ENCODE data around the gene ZBTB21. TPM values are rescaled to one million over a fixed set of nuclear protein-coding genes. Genes with fewer than 3 reads are reported as not detected.

ZBTB21 gene
- 10 to 100 TPM; 34.1 to 37.8 TPM for total RNA-seq

- ChIA-PET CTCF (interaction anchor here (0.8 to 1.1 kb wide), 2 partner anchors 98 to 131 kb away, joined by 3 to 4 read pairs; partner anchors contain the start of gene PRDM15), POLR2A (interaction anchor here (0.8 to 1.8 kb wide), 5 partner anchors 53 to 225 kb away, joined by 3 to 6 read pairs (median 4); partner anchors contain the start of gene PRDM15)
Observed at GRCh38 chr21:42009831-42010506, at the start of gene ZBTB21. TSS of gene ZBTB21 (minus strand) at chr21:42010360. CDS start at chr21:41994095, 16,265 bp downstream.

- ChIA-PET POLR2A (no interaction called here), CTCF (no interaction called here)
Observed at GRCh38 chr21:42059721-42060120, 49.6 kb upstream of the ZBTB21 start.

GRCh38 chr21:42059141-42059540 lies 49.0 kb upstream of the ZBTB21 start:
- CTCF ChIA-PET, result no interaction called here
- POLR2A ChIA-PET, result no interaction called here

DNA sequence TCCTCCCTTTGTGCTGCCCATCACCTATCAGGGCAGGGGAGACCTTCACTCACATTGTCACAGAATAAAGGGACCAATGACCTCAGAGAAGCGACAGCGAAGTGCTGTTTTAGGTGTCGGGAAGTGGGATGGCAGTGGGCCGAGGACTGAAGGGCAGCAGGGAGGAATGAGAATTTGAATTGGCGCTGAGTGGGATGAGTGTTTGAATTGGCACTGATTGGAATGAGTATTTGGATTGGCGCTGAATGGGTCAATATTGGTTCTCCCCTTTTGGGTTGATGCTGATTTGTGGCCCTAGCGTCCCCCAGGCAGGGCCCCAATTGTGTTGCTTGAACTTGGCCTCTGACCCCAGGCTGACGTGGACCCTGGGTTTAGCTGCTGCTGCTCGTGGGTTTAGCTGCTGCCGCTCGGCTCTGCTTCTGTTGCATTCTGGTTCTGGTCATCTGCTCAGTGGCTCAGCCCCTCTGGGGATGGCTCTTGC lies 48.5 kb upstream of the ZBTB21 start:
- ChIA-PET CTCF (no interaction called here), POLR2A (no interaction called here)

DNA sequence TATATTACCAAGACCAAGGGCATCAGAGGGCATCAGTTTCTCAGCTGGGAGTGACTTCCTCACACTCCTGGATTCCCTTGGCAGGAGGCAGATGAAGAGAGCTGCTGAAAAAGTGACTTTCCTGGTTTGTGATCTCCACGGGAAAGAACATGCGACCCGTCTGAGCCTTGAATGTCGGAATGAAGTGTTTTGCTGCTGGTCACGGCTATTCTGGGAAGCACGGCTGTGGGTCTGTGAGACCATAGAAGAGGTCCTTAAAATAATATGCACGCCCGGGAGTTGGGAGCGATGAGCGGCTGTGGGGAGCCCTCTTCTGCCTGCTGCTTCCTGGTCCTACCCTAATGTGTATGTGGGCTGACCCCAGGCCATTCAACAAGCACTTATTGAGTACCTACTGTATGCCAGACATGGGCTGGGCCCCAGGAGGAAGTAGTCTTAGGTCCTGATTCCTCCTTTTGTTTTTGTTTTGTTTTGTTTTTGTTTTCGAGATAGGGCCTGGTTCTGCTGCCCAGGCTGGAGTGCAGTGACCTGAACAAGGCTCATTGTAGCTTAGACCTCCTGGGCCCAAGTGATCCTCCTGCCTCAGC lies 47.8 kb upstream of the ZBTB21 start:
- POLR2A ChIA-PET, result no interaction called here

DNA sequence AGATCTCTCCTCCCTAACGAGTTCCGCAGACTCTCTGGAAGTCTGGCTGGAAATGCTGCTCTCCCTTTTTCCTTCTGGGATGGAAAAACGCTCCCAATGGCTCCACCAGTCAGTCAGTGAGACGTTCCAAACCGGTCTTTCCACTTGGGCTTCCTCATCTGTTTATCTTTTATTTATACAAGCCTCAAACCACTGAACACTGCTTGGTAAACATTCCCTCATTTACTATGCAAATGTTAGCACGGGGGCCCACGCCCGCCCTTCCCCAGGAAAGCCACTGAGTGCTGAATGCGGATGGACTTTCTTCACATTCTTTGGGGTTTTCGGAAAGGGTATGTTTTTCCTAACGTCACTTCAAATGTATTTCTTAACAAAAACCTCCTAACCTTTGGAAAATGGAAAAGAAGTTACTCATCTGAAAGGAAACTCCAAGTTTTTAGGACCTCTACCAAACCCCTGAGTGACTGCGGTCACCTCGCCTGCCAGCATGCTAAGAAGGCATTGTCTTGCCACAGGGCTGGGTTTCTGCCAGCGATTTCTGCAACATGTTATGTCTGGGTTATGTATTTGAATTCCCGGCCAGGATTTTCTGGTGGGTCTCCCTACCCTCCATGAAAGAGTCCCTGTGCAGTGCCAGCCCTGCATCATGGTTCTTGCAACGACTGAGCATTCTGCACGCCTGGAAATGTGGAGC lies 47.0 kb upstream of the ZBTB21 start:
- ChIA-PET CTCF (no interaction called here), POLR2A (no interaction called here)

More for the DNA sequence above, 47.8 kb upstream of the ZBTB21 start:
- CTCF ChIA-PET, result no interaction called here

- POLR2A ChIA-PET, result no interaction called here
- CTCF ChIA-PET, result no interaction called here
Observed at GRCh38 chr21:42056468-42056867, 46.3 kb upstream of the ZBTB21 start.

DNA sequence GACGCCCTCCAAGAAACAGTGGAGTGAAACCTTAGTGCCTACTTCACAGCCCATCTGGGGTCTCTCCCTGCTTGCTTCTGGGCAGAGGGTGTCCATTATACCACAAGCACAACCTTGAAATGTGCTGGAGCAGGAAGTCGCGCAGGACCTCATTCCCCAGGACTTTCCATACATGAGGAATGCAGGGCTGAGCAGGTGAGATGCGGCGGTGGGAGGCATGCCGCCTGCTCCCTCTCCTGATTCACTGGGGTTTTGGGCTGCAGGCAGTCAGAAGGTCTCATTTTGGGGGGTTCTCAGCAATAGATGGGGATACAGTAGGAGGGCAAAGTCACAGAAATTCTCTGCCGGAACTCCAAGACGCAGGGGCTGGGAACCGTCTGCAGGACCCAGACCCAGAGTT lies 45.3 kb upstream of the ZBTB21 start:
- CTCF ChIA-PET, result no interaction called here
- POLR2A ChIA-PET, result no interaction called here

DNA sequence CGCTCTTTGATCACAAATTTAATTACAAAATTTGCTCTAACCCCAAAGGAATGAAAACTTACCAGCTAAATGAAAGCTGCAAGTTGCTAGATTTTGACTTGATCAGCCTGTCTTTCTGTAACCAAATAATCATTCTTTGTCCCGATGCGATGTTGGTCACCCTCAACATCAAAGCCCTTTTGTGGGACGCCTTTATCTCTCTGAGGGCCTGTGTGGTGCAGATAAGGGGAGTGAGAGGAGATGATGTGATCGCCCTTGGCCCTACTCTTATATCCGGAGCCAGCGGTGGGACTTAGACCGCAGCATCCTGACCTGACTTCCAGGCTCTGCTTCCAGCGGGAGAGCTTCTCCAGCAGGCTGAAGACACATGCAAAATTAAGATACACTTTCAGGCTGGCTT lies 41.6 kb upstream of the ZBTB21 start:
- ChIA-PET POLR2A (no interaction called here), CTCF (no interaction called here)

- CTCF ChIA-PET, result interaction anchor here (1.3 kb wide), 1 partner anchor 10 kb away, joined by 3 read pairs; no protein-coding TSS in a partner anchor
- POLR2A ChIA-PET, result interaction anchor here (0.7 kb wide), 1 partner anchor 206 kb away, joined by 3 read pairs; no protein-coding TSS in a partner anchor
Observed at GRCh38 chr21:42049578-42050430, 39.6 kb upstream of the ZBTB21 start.

DNA sequence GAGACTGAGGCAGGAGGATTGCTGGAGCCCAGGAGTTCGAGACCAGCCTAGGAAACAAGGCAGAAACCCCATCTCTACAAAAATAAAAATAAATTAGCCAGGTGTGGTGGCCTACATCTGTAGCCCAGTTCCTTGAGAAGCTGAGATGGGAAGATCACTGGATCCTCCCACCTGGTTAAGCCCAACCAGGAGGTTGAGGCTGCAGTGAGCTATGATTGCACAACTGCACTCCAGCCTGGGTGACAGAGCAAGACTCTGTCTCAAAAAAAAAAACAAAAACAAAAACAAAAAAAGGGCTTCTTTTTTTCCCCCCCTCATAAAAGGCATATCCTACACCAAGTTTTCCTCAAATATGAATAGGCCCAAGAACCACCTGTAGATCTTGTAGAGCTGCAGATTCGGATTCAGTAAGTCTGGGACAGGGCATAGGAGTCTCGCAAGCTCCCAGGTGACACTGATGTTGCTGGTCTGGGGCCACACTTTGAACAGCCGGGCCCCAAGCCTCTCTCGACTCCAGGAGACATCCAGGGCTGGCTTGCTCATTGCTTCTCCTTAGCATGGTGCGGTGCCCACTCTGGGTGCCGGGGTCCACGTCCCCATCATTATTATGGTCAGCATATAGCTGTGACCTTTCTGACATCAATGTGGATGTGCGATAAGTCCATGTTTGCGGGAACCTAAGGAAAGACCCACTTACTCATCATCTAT lies 38.9 kb upstream of the ZBTB21 start:
- CTCF ChIA-PET, result interaction anchor here (1.3 kb wide), 1 partner anchor 10 kb away, joined by 3 read pairs; no protein-coding TSS in a partner anchor

GRCh38 chr21:42047821-42048613 lies 37.9 kb upstream of the ZBTB21 start:
- POLR2A ChIA-PET, result no interaction called here

More for the DNA sequence above, 38.9 kb upstream of the ZBTB21 start:
- POLR2A ChIA-PET, result no interaction called here

DNA sequence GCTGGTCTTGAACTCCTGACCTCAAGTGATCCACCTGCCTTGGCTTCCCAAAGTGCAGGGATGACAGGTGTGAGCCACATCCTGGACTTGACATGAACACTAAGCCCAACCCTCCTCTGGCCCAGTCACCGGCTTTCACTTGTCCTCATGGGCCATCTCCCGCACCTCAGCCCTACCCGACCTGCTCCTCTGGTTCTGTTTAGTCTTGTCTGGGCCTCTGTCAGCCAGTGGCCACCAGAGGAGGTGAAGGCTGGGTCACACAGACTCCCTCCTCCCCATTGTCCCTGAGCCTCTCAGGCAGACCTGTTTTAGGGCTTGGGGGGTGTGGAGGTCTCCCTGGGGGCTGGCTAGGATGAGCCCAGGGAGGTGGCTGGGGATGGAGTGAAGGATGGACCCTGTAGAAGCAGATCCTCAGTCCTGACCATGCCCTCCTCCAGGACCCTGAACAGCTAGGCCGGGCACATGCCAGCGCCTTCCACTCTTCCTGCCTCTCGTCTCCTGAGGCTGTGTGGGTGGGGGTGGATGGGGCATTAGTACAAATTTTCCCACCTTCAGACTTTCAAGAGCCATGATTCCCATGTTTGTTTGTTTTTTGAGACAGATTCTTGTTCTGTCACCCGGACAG lies 34.8 kb upstream of the ZBTB21 start:
- ChIA-PET POLR2A (no interaction called here), CTCF (no interaction called here)

More at GRCh38 chr21:42047821-42048613, 37.9 kb upstream of the ZBTB21 start:
- CTCF ChIA-PET, result interaction anchor here (0.6 kb wide), 1 partner anchor 208 kb away, joined by 4 read pairs; no protein-coding TSS in a partner anchor

- POLR2A ChIA-PET, result no interaction called here
- CTCF ChIA-PET, result interaction anchor here (0.9 kb wide), 1 partner anchor 64 kb away, joined by 3 read pairs; no protein-coding TSS in a partner anchor
Observed at GRCh38 chr21:42043961-42044360, 33.8 kb upstream of the ZBTB21 start.

GRCh38 chr21:42043201-42043895 lies 33.2 kb upstream of the ZBTB21 start:
- CTCF ChIA-PET, result interaction anchor here (0.9 kb wide), 1 partner anchor 65 kb away, joined by 3 read pairs; no protein-coding TSS in a partner anchor

GRCh38 chr21:42042651-42043050 lies 32.5 kb upstream of the ZBTB21 start:
- ChIA-PET CTCF (no interaction called here), POLR2A (no interaction called here)

More at GRCh38 chr21:42043201-42043895, 33.2 kb upstream of the ZBTB21 start:
- POLR2A ChIA-PET, result no interaction called here

GRCh38 chr21:42041711-42042110 lies 31.6 kb upstream of the ZBTB21 start:
- ChIA-PET POLR2A (no interaction called here), CTCF (no interaction called here)
